HG02623 (cell line): ENCODE data around the gene PIK3R6.
"Not testable (repeated sequence)": the region's sequence is repeated elsewhere in the genome, so short reads cannot be mapped to it uniquely, and the experiment has no call there.

Experiments
- ATAC-seq: cut with Tn5 transposase; IDR thresholded peaks from one replicate; pipeline ENCODE4 v1.9.1; 2021; ENCODE audit warnings: moderate library complexity; ENCODE audit not compliant: unreplicated experiment

Gene PIK3R6

GRCh38 chr17:8829036-8829941, 38.2 kb downstream of the PIK3R6 start:
- no peak for ATAC-seq

DNA sequence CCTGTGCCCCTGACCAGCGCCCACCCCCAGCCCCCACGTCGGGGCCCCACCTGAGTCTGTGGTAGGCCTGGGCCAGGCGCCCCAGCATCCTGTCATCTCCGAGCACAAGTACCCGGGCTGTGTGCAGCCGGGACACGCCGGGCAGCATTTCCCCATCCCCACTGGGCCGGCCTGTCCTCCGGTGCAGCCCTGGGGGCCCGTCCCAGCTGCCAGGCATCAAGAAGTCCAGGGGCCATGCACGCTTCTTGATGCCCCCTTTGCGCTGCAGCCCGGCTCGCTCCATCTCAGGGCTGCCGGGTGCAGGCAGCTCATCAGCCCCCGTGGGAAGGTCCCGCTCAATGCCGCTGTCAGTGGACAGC, 39.0 kb downstream of the PIK3R6 start:
- ATAC-seq = no peak

GRCh38 chr17:8826808-8827435, 40.6 kb downstream of the PIK3R6 start:
- no peak for ATAC-seq

DNA sequence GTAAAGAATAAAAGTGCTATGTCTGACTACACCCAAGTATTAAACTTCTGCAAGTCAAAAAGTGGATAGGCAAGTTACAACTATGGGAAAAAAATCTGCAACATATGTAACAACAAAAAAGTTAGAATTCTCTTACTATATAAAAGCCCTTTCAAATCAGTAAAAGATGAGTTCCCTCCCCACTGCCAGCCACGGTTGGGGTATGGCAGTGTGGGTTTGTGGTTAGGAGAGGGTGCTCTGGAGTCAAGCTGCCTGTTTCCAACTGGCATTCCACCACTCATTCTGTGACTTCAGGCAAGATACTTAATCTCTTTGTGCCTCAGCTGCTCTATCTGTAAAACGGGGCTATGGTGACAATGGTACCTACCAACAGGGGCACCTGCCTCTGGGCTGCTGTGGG, 41.7 kb downstream of the PIK3R6 start:
- ATAC-seq = no peak

- ATAC-seq = no peak
Observed at GRCh38 chr17:8823279-8823678, 44.2 kb downstream of the PIK3R6 start.

DNA sequence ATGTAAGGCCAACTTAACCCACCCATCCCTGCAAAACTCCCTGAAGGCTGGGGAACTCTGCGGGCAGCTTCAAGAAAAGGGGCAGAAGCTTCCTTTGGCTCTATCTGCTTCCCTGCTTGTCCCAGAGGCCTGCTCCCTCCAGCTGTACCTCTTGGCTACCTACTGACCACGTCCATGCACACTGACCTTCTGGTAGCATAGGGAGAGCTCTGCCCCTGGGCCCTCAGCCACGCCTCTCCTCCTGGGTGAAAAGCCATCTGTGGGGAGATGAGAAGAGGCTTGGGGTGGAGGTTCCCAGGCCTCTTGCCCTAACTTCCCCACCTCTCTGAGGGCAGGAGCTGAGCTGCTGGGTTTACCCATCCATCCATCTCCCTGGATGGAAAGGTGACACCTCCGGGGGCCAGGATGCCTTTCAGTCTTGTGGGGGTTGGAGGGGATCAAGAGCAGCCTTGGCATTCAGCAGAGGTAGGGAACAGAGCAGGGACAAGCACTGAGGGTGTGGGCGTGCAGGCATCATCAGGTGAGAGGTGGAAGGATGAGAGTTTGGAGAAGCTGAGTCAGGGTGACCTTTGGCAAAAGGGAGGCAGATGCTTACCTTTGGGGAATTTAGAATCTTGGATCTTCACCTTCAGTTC, 45.0 kb downstream of the PIK3R6 start:
- ATAC-seq = no peak

- ATAC-seq = no peak
Observed at GRCh38 chr17:8821446-8822105, 45.9 kb downstream of the PIK3R6 start.

DNA sequence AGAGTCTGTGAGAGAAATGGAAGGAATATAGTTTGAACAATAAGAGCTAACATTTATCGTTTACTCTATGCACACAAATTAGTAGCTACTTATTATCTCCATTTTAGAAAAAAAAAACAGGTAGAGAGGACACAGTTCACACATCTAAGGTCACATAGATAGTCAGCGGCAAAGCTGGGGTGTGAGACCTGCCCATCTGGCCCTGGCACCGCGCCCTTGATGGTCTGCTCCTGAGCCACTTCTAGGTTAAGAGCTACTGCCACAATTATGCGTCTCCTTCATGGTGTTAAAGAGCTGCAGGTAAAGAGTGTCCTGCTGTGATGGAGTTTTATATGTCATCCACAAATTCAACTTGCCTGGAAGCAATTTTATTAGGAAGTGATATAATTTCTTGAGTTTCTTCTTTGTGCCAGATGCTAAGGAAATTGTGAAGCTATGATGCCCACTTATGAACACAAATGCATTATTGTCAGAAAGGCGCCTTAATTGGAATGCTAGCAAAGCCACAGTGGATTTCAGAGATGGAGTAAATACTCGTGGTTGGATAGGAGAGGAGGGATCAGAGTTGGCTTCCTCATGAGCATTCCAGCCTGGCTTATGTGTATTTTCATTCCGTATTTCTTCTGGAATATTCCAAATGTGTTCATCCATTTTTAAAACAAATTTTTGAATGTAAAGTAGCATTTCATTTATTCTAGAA, 47.0 kb downstream of the PIK3R6 start:
- no peak for ATAC-seq

GRCh38 chr17:8818654-8819330, 48.7 kb downstream of the PIK3R6 start:
- ATAC-seq = no peak

DNA sequence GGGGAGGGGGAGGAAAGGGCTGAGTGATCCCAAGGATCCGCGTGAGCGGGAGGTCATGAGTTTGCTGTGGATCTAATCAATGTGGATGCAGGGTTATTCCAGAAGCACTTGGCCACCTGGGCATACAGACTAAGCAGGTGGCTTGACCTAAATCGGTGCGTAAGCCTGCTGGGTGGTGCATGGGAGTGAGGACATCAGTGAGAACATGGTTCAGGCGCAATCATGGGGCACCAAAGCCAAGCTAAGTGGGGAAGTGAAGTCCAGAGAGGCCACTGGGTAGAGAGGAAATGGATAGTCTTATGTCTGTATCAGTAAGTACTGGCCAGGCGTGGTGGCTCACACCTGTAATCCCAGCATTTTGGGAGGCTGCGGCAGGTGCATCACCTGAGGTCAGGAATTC, 49.4 kb downstream of the PIK3R6 start:
- no peak for ATAC-seq

GRCh38 chr17:8806926-8807550, 60.4 kb downstream of the PIK3R6 start:
- ATAC-seq = peak; percentile 85

- ATAC-seq = no peak
Observed at GRCh38 chr17:8806253-8806925, 61.1 kb downstream of the PIK3R6 start.

DNA sequence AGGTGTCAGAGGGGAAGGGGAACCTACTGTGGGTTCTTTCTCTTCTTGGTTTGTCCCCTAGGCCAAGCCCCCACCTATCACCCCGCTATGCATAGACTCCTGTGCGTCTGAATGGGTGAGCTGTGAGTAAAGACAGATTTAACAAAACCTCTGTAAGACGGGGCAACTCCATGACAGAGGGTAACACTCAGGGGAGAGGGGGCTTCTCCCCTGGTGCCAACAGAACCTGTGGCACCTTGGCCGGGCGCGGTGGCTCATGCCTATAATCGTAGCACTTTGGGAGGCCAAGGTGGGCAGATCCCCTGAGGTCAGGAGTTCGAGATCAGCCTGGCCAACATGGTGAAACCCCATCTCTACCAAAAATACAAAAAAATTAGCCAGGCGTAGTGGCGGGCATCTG, 62.1 kb downstream of the PIK3R6 start:
- ATAC-seq = not testable (repeated sequence)

DNA sequence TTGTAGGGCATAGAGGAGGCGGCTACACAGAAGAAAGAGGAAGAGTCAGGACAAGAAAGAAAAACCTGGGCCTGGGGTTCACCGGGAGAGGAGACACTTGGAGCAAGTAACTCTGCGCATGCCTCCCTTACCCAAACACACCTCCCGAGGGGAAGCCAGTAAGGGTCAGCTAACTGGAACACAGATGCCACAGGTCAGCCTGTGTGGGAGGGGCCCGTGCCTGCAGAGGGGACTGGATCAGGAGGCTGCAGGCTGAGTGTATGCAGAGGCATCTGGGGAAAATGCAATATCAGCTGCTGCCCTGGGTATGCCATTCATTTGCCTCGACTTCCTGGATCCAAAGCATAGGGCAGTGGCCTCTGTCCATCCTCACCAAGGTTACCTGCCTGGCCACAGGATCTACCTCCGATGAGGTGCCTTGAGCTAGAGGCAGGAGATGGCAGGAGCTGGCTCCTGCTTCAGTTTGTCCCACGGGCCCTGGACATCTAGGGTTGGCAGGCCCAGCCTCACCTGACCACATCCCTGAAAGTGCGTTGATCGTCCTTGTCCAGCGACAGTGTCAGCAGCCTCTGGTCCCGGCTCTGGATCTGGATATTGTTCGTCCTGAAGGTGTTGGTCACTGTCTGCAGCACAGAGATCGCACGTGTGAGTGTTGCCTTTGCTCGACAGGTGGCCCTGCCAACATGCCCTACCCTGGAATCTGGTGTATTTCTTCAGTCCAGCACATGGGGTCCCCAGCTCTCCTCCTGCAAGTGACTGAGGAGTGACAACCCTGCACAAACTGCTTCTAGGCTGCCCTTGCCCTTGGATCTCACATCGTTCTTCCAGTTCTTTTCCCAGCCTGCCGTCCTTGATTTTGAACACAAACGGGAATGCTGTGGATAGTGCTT, 63.7 kb downstream of the PIK3R6 start:
- ATAC-seq = no peak

GRCh38 chr17:8801135-8801840, 66.2 kb downstream of the PIK3R6 start:
- ATAC-seq = no peak

DNA sequence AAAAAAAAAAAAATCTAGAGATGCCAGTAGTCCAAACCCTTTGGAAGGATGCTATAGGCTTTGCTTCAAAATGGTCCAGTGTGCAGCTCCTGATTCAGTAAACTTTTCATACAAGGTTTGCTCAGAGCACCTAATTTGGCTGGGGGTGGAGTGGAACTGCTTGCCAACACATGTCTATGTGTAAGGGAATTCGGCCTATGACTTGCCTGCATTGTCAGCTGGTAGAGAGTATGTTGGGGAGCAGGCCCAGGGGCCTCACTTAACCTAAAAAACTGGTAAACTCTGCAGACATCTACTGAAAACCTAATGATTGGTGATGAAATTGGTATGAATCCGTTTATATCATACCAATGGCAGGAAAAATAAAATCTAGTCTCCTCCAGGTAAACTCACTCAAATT, 66.8 kb downstream of the PIK3R6 start:
- ATAC-seq = no peak

- no peak for ATAC-seq
Observed at GRCh38 chr17:8799570-8800212, 67.8 kb downstream of the PIK3R6 start.
